NCI-H1092 treated with DMSO at 0.1 percent for 48 hours (cell line): ENCODE results near the gene TSPAN33.
"Not testable (repeated sequence)": the region's sequence is repeated elsewhere in the genome, so short reads cannot be mapped to it uniquely, and the experiment has no call there.

Source experiments
- DNase-seq: peaks from one replicate; lab custom pipeline; 2025; lab: John Stamatoyannopoulos, UW

TSPAN33 gene

GRCh38 chr7:129209067-129209926 lies 64.8 kb downstream of the TSPAN33 start:
- no peak for DNase-seq

- DNase-seq: peak; percentile 68
Observed at GRCh38 chr7:129210256-129210988, 65.9 kb downstream of the TSPAN33 start.

- DNase-seq: no peak
Observed at GRCh38 chr7:129210989-129211312, 66.4 kb downstream of the TSPAN33 start.

- DNase-seq: no peak
Observed at GRCh38 chr7:129212126-129212525, 67.6 kb downstream of the TSPAN33 start.

DNA sequence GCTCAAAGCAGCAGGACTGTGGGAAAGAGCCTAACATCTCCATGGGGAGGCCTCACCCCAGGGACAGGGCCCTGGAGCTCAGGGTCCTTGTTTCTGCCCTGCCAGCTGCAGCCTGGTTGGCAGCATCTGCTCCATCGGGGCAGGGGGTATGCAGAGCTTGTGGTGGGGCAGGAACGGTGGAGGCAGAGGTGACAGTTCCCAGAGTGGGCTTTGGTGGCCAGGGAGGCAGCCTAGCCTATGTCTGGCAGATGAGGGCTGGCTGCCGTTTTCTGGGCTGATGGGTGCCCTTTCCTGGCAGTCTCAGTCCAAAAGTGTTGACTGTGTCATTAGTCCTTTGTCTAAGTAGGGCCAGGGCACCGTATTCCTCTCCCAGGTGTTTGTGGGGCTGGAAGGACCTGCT lies 68.1 kb downstream of the TSPAN33 start:
- DNase-seq: no peak

- DNase-seq: no peak
Observed at GRCh38 chr7:129213828-129214227, 69.3 kb downstream of the TSPAN33 start.

DNA sequence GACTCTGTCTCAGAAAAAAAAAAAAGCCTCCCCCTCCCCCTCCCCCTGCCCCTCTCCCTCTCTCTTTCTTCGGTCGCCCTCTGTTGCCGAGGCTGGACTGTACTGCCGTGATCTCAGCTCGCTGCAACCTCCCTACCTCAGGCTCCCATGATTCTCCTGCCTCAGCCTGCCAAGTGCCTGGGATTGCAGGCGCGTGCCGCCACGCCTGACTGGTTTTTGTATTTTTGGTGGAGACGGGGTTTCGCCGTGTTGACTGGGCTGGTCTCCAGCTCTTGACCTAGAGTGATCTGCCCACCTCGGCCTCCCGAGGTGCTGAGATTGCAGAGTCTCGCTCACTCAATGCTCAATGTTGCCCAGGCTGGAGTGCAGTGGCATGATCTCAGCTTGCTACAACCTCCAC lies 71.2 kb downstream of the TSPAN33 start:
- DNase-seq: not testable (repeated sequence)

- DNase-seq: not testable (repeated sequence)
Observed at GRCh38 chr7:129216101-129216715, 71.7 kb downstream of the TSPAN33 start.

DNA sequence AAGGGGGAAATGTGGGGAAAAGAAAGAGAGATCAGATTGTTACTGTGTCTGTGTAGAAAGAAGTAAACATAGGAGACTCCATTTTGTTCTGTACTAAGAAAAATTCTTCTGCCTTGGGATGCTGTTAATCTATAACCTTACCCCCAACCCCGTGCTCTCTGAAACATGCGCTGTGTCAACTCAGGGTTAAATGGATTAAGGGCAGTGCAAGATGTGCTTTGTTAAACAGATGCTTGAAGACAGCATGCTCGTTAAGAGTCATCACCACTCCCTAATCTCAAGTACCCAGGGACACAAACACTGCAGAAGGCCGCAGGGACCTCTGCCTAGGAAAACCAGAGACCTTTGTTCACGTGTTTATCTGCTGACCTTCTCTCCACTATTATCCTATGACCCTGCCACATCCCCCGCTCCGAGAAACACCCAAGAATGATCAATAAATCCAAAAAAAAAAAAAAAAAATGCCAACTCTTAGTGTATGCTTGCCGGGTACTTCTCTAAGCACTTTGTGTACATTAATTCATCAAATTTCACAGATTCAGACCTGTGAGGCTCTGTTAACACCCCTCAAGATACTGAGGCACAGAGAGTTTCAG lies 72.4 kb downstream of the TSPAN33 start:
- DNase-seq: not testable (repeated sequence)

DNA sequence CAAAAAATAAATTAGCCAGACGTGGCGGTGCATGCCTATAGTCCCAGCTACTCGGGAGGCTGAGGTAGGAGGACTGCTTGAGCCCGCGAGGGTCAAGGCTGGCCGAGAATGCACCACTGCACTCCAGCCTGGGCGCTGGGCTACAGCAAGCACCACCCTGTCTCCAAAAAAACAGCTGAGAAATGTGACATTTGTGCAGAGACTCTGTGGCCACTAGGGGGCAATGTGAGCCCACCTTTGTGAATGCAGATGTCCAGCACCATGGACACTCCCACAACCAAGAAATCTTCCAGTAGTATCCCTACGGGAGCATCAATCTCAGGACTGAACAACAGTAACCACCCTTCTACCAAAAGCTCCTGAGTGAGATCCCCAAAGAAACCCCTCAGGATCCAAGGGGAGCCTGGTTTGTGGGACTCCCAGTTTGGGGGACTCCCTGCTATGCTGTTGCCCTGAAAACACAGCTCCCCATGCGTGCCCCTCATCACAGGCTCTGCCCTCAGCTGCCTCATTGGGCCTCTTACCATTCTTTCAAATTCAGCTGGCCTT lies 74.1 kb downstream of the TSPAN33 start:
- DNase-seq: peak; percentile 87

- DNase-seq: not testable (repeated sequence)
Observed at GRCh38 chr7:129219166-129219565, 74.7 kb downstream of the TSPAN33 start.
